Spleen (tissue), 7 donors: ENCODE results near the gene ZBTB7C.
A peak's percentile ranks its signal among the peaks of the same experiment; 100 is the strongest.

Experiments used
- CTCF ChIP-seq, 11 experiments: fragments of 200-600 bp in 7 of 11; fragments of 450-650 bp in 4 of 11; sonication (generic) in 4 of 11; IDR thresholded peaks in 8 of 11; conservative IDR thresholded peaks in 3 of 11; 1 replicate in 7 of 11; 2 replicates in 4 of 11; pipeline versions ENCODE4 v1.4.0 to v1.8.0; 2016 to 2021; ENCODE audit warnings: antibody characterized with exemption in 11 of 11, inconsistent platforms in 4 of 11, mild to moderate bottlenecking in 1 of 11
- POLR2AphosphoS5 ChIP-seq, 3 donors: sonication (generic); formaldehyde crosslinking; IDR thresholded peaks; one replicate each; pipeline ENCODE4 v1.5.1; 2017; ENCODE audit warnings: antibody characterized with exemption in 3 of 3
- donor health status: DM: no; HTN: no; CAD: no; lungs with moderate emphysema.
- donor health status: DM: no; HTN: no; CAD: no.
- donor health status: DM: no; HTN: no; CAD: no.

- TF ChIP-seq CTCF (IDR thresholded peaks at IDR 0.05 in 8 of 11, conservative IDR thresholded peaks at IDR 0.05 in 3 of 11), result no peak
- peak; percentile 73 to 86 (median 76) for TF ChIP-seq POLR2AphosphoS5 (IDR thresholded peaks at IDR 0.05)
Observed at GRCh38 chr18:48002933-48003365, 406.2 kb downstream of the ZBTB7C start.
